Brain pericyte (primary cell): ENCODE measurements around the gene KLHL11.
"Not testable (repeated sequence)": the region's sequence is repeated elsewhere in the genome, so short reads cannot be mapped to it uniquely, and the experiment has no call there.

Experiments
- DNase-seq: peaks from one replicate; pipeline ENCODE4 v3.0.0-alpha.2; 2012; ENCODE audit warnings: low read depth, low spot score

KLHL11 gene

DNA sequence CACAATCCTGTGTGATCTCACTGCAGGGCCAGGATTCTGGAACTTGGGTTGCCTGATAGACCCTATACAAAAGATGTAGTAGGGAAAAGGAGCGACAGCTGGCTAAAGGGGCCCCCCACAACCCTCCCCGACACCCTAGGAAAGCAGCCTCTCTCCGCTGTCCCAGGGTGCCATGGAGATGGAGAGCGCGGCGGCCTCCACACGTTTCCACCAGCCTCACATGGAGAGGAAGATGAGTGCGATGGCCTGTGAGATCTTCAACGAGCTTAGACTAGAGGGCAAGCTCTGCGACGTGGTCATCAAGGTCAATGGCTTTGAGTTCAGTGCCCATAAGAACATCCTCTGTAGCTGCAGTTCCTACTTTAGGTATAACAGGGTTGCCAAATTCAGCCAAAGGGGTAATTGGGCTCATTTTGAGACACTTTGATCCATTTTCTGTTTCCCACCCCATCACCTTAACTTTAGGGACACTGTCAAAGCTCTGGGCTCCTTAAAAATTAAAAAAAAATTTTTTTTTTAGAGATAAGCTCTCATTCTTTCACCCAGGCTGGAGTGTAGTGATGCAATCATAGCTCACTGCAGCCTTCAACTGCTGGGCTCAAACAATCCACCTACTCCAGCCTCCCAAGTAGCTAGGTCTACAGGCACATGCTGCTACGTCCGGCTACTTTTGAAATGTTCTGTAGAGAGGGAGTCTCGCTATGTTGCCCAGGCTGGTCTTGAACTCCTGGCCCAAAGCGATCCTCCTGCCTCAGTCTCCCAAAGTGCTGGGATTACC lies 27.3 kb downstream of the KLHL11 start, which contains the start of gene KLHL10:
KLHL10 (plus strand) TSS at position 65 of the 778 bp plus-strand sequence; CDS start at position 173, 108 bp downstream.
- no peak for DNase-seq

DNA sequence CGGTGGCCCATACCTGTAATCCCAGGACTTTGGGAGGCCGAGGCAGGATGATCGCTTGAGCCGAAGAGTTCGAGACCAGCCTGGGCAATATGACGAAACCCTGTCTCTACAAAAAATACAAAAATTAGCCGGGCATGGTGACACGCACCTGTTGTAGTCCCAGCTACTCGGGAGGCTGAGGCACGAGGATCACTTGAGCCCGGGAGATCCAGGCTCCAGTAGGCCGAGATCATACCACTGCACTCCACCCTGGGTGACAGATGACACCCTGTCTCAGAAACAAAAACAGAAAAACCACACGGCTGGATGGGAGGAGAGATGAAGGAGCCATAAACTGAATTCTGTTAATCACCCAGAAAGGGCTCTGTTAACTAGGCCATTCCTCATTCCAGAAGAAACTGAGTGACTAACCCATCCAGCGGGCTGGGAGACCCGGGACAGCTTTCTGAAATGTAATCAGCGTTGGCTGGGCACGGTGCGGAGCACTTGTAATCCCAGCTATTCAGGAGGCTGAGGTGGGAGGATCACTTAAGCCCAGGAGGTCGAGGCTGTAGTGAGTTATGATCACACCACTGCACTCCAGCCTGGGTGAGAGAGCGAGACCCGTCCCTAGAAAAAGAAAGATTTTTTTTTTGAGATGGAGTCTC lies 28.6 kb downstream of the KLHL11 start:
- no peak for DNase-seq

DNA sequence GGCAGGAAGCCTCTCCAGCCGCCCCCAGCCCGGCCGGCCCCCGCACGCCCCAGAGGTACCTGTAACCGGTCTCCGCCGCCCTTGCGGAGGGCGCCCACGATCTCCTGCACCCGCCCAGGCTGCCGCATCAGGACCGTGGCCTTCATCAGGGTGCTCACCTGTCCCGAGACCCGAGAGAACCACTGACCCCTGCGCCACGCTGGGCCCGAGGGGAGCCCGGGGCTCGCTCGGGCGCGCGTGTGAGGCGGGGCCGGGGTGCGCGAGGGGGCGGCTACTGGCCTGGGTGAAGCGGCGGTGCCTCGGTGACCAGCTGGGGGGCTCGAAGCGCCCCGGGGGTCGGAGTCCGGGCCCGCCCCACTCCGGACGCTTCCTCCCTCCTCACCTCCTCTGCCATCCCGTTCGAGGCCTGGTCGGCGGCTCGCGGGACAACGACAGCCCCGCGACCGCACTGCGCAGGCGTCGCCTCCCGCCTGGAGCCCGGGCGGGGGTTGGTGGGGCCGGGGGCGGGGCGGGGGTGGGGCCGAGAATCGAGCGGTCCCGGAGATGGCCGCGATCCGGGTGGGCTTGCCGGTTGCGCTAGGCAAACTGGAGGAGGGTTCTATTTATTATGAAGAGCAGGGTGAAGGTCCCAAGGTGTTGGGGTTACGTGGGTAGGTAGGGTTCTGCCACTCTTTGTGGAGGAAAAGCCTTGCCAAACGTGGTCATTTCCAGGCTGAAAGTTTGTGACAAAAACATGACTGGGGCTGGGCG lies 29.2 kb downstream of the KLHL11 start, which contains the start of gene NT5C3B:
NT5C3B (minus strand) TSS at position 433 of the 750 bp plus-strand sequence; CDS start at position 394, 39 bp downstream.
- DNase-seq = no peak

DNA sequence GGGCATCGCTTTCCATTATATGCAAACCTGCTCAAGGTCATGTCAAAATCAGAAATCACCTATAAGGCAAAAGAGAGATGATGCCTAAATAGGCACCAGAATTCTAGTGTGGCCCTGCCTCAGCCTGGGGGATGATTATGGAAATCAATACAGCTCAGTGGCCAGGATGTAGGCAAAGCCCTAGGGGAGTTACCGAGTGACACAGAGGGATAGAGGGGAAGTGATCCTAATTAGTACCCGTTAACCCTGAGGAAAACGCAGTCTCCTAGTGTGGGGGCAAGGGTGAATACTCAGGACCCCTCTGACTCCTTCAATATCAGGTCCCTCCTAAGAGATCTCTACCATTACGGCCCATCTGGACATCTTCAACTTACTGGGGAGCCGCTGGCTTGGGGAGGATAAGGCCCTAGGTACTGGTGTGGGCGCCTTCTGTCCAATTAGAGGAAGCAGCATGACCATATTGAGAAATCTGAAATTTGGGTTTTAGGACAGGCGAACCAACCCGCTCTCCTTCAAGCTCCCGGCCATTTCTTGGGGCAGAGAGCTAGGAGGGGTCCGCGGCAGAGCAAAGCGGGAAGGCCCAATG lies 29.9 kb downstream of the KLHL11 start:
- no peak for DNase-seq

DNA sequence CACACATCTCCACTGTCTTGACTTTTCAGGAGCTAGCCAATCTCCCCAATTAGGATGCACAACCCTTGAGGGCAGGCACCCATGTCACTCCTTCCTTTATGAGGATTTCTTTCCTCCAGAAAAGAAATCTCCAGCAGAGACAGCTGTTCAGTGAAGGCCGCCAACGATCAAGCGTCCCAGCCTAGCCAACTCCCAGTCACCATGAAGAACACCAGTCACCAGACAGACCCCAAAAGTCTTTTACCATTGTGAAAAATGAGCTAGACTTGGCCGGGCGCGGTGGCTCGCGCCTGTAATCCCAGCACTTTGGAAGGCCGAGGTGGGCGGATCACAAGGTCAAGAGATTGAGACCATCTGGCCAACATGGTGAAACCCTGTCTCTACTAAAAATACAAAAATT lies 35.3 kb downstream of the KLHL11 start:
- not testable (repeated sequence) for DNase-seq

DNA sequence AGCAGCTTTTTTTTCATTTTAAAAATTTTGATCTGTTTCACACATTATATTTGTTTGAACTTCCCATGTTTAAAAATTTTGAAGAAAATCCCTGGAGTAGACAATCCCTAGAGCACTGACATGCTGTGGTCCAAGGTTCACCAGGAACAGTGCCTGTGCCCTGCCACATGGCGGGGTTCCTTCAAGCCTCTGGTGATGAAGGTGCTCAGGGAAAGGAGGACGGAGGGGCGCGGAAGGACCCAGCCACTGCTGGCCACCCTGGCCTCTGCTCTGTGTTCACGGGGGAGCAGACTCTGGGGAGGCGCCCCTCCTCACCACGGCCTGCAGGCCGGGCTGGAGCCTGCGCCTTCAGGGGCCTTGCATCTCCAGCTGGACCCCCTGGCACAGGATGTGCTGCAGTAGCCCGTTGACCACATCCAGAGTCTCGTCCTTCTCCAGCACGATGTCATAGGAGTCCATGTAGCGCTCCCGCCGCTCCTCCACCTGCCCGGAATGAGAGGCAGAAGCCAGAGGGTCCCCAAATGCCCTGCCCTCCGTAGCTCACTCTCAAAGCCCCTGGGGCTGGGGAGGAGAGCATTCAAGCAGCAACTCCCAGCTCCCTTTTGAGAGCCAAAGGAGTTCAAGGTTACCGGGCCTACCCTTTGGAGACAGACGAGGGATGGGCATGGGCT lies 39.9 kb downstream of the KLHL11 start:
- DNase-seq = no peak

DNA sequence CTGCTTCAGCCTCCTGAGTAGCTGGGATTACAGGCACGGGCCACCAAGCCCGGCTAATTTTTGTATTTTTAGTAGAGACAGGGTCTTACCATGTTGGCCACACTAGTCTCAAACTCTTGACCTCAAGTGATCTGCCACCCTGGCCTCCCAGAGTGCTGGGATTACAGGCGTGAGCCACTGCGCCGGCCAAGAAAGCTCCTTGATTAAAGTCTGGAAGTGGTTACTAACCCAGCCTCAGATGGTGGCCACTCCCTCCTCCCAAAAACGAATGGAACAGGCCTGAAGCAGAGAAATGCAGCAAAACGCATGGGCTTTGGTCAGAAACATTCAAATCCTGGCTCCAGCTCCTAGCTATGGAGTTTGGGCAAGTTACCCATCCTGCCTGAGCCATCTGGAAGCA lies 41.1 kb downstream of the KLHL11 start:
- DNase-seq = no peak

DNA sequence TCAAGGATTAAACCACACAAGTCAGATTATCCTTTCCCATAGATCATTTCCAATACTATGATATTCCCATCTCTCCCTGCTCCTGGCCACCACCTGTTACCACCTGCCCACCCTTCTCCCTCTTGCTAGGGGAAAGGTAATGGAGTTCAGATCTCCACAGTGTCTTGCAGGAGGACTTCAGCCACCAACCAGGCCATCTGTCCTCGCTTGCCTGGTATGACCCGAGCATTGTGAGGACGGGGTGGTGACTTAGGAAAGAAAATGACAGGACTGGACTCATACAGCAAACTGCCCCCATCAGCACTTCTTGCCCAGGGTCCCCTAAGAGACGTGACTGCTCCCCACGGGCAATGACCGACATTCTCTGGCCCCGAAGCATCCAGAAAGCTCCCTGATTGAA lies 41.6 kb downstream of the KLHL11 start:
- no peak for DNase-seq

DNA sequence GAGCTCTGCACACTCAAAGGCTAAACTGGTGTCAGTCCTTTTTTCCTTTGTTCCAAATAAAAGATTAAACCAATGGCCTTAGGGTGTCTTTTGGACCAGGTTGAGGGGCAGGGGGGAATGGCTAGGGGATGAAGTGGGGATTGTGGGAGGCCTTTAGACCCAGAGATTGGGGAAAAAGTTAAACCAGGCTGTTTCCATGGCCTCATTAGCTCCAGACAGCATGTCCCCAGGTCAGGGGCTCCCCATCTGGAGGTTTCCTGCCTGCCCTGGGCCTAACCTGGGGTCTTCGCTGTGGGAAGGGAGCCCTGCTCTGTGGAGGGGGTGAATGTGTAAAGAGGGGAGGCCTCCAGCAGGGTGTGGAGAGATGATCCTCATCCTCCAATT lies 42.1 kb downstream of the KLHL11 start:
- DNase-seq = no peak

DNA sequence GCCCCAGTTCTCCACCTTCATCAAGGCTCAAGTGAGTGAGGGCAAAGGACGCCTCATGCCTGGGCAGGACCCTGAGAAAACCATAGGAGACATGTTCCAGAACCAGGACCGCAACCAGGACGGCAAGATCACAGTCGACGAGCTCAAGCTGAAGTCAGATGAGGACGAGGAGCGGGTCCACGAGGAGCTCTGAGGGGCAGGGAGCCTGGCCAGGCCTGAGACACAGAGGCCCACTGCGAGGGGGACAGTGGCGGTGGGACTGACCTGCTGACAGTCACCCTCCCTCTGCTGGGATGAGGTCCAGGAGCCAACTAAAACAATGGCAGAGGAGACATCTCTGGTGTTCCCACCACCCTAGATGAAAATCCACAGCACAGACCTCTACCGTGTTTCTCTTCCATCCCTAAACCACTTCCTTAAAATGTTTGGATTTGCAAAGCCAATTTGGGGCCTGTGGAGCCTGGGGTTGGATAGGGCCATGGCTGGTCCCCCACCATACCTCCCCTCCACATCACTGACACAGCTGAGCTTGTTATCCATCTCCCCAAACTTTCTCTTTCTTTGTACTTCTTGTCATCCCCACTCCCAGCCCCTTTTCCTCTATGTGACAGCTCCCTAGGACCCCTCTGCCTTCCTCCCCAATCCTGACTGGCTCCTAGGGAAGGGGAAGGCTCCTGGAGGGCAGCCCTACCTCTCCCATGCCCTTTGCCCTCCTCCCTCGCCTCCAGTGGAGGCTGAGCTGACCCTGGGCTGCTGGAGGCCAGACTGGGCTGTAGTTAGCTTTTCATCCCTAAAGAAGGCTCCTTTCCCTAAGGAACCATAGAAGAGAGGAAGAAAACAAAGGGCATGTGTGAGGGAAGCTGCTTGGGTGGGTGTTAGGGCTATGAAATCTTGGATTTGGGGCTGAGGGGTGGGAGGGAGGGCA lies 42.7 kb downstream of the KLHL11 start:
- no peak for DNase-seq

DNA sequence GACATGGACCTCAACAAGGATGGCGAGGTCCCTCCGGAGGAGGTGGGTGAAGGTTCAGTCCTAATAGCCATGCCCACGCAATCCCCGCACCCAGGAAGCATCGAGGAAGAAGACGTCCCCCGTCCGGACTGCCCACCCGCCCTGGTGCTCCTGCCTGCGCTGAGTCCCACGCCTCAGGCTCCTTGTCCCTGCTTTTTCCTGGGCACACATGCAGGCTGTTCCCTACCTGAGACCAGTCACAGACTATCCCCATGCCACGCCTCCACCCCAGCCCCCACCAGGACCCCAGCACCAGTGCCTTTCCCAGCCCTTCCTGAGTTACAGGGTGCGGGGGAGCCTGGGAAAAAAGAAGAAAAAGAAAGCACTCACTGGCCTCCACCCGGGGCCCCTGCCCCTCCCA lies 43.4 kb downstream of the KLHL11 start:
- no peak for DNase-seq

DNA sequence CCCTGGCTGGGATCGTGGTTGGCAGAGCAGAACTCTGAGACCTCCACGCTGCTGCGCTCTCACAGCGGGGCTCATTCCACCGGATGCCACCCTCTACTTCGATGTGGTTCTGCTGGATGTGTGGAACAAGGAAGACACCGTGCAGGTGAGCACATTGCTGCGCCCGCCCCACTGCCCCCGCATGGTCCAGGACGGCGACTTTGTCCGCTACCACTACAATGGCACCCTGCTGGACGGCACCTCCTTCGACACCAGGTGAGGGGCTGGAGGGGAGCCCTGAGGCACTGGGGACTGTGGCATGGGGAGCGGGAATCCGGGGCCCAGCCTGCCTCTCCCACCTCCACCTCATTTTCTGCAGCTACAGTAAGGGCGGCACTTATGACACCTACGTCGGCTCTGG lies 47.2 kb downstream of the KLHL11 start:
- DNase-seq = no peak

DNA sequence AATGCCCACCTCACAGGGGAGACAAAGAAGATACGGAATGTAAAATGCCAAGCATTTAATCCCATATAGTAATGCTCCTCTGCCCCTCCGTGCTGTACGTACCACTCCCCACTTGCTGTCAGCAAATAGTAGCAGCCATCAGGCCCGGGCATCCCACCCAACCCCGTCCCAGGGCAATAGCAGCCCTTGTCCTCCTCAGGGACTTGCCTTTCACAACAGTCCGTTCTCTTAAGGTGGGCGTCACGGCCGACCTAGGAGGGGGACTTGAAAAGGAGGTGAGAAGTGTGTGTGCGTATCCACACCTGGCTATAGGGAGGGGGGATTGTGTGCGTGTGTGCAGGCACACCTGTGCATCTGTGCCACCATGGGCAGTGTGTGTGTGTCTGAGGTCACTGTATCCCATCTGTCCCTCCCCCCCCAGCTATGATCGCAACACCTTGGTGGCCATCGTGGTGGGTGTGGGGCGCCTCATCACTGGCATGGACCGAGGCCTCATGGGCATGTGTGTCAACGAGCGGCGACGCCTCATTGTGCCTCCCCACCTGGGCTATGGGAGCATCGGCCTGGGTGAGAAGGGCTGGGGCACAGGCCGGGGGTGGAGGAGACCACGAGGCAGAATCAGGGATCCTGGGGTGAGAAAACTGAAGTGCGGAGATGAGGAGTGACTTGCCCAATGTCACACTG lies 48.4 kb downstream of the KLHL11 start:
- no peak for DNase-seq

DNA sequence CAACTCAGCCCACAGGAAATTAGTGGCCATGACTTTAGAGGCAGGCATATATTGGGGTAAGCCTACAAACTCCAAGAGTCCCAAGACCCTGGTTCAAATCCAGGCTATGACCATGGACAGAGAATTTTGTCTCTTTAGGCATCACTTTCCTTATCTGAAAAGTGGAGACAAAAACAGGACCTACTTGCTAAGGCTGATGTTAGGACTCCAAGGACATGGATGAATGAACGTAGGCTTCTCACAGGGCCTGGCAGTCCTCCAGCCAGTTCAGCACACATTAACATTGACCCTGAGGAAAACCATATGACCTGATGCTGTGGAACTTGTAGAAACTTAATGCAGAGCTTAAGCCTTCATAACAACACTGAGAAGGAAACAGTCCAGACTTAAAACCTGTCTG lies 51.0 kb downstream of the KLHL11 start:
- no peak for DNase-seq

DNA sequence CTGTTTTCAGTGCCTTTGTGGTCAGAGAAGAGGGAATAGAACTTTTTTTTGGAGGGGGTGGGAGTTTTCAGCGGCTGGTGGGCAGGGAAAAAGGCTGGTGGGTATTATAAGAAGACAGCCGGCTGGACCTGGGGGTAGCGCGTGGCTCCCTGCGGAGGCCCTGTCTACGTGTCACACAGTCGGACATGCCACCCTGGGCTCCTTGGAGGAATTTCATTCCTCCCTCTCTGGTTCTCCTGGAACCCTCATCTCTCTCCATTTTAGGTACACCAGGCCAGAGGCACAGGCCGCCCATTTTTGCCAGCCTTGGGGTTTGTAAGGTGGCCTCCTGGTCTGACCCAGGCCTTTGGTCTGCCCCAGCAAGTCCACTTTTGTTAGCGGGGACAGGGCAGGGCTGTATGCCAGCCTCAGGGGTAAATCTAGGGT lies 51.5 kb downstream of the KLHL11 start:
- no peak for DNase-seq

DNA sequence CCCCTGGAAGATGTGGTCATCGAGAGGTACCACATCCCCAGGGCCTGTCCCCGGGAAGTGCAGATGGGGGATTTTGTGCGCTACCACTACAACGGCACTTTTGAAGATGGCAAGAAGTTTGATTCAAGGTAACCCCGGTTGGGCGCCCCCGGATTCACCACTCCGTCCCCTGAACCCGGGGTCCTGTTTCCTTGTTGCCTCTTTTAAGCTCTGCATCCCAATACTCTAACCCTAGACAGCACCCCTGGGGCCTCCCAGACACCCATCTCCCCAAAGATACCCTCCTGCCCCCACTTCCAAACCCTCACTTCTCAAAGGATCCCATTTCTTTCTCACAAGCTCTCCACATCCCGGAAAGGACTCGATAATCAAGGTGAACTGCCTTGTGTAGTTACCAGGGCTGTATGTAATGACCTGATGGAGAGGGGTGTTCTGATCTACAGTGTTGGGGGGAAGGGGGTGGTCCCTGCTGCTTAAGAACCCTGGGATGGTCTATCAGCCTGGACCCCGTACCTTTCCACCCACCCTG lies 52.0 kb downstream of the KLHL11 start:
- no peak for DNase-seq

DNA sequence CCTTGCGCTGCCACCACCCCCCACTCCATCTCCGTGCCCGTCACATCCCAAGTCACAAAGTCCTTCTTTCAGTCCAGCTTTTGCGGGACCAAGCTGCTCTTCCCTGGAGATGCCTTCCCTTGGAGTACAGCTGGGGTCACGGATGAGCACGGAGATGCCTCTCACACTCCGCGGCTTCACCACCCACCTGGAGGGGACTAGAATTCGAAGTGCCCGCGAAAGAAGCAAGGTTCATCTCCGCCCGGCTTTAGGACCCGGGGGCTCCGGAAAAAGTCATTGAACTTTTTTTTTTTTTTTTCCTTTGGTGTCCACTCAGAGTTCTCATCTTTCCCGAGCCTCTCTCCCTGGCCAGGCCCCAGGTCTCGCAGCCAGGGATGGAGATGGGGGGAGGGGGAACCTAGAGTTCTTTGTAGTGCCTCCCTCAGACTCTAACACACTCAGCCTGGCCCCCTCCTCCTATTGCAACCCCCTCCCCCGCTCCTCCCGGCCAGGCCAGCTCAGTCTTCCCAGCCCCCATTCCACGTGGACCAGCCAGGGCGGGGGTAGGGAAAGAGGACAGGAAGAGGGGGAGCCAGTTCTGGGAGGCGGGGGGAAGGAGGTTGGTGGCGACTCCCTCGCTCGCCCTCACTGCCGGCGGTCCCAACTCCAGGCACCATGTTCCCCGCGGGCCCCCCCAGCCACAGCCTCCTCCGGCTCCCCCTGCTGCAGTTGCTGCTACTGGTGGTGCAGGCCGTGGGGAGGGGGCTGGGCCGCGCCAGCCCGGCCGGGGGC lies 52.7 kb downstream of the KLHL11 start, which contains the start of gene FKBP10:
FKBP10 (plus strand) TSS at position 624 of the 771 bp plus-strand sequence; CDS start at position 655, 31 bp downstream.
- DNase-seq = peak; percentile 77

DNA sequence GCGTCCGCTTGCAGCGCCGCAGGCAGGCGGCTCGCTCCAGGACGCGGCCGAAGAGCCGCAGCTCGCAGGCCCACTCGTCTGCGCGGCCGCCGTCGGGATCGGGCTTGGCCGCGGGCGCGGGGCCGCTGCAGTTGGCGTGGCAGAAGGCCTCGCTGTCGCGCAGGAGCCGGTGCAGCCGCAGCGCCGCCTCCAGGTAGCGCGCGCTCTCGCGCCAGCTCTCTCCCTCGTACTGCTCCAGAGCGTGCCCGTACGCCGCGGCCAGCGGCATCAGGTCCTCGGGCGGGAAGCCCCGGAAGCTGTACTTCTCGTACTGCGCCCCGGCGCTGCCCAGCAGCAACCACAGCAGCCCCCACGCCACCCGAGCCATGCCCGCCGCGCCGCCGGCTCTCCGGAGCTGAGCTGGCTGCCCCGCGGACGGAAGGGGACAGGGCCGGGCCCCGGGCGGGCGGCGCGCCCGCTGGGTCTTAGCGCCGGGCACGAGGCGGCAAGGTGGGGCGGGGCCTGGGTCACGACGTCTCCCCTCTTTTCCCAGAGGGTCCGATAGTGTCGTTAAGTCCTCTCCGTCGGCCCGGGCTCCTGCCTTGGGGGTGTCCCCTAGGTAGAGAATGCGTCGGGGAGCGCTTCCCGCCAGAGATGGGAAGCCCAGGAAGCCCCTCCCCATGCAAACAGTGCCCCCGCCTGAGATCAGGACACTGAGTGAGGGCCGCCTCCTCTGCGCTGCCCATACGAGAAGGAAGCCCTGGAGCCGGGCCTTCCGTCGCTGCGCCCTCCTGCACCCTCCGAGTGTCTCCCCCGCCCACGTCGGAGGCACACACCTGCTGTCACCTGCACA lies 53.5 kb downstream of the KLHL11 start, which contains the start of gene P3H4:
P3H4 (minus strand) TSS at position 401 of the 832 bp plus-strand sequence; CDS start at position 367, 34 bp downstream.
- peak; percentile 39 for DNase-seq
